A673 (cell line): ENCODE data around the gene CDK5RAP1. TPM values are rescaled to one million over a fixed set of nuclear protein-coding genes. Genes with fewer than 3 reads are reported as not detected.

Experiments used
- BruUV-seq: library from RNA; stranded (reverse); fragments of 400-500 nt; replicated peaks from 2 replicates; lab custom pipeline; 2021; lab: Mats Ljungman, UMichigan
- CTCF ChIA-PET: fragments of 300-600 bp; sonication (Branson Sonifier 250); formaldehyde crosslinking; loops from one replicate; lab custom pipeline; 2022; ENCODE audit warnings: antibody characterized with exemption; lab: Charles Lee
- POLR2A ChIA-PET: fragments of 300-600 bp; sonication (Branson Sonifier 250); formaldehyde crosslinking; loops from one replicate; lab custom pipeline; 2022; ENCODE audit warnings: antibody characterized with exemption; ENCODE audit not compliant: low non-redundant PET; lab: Charles Lee
- DNase-seq: peaks from one replicate; pipeline ENCODE4 v3.0.0-alpha.2; 2015; ENCODE audit warnings: low spot score
- H3K27ac ChIP-seq: fragments of 200-600 bp; sonication (generic); 2 replicates; pipeline ENCODE4 v1.5.1; 2016; ENCODE audit warnings: mixed run types, low read depth, mild to moderate bottlenecking, mixed read lengths, antibody characterized with exemption, low read length; ENCODE audit not compliant: poor library complexity, severe bottlenecking
- H3K27me3 ChIP-seq: fragments of 200-600 bp; sonication (generic); replicated peaks from 2 replicates; pipeline ENCODE4 v1.6.1; 2017; ENCODE audit warnings: mixed run types, low read depth, mild to moderate bottlenecking, mixed read lengths, antibody characterized with exemption, low read length; ENCODE audit not compliant: insufficient read depth, poor library complexity
- H3K36me3 ChIP-seq: fragments of 200-600 bp; sonication (generic); 2 replicates; pipeline ENCODE4 v1.6.1; 2016; ENCODE audit warnings: mixed run types, mild to moderate bottlenecking, mixed read lengths, antibody characterized with exemption, low read length; ENCODE audit not compliant: insufficient read depth, poor library complexity, severe bottlenecking
- H3K4me1 ChIP-seq: fragments of 200-600 bp; sonication (generic); 2 replicates; pipeline ENCODE4 v1.6.1; 2017; ENCODE audit warnings: mixed run types, mild to moderate bottlenecking, mixed read lengths, antibody characterized with exemption, low read length; ENCODE audit not compliant: insufficient read depth, poor library complexity, severe bottlenecking
- H3K4me3 ChIP-seq: fragments of 200-600 bp; sonication (generic); 2 replicates; pipeline ENCODE4 v1.5.1; 2016; ENCODE audit warnings: low read depth, mixed run types, mild to moderate bottlenecking, mixed read lengths, low read length; ENCODE audit not compliant: poor library complexity, severe bottlenecking
- H3K9me3 ChIP-seq: fragments of 200-600 bp; sonication (generic); 2 replicates; pipeline ENCODE4 v1.6.1; 2016; ENCODE audit warnings: mixed run types, low read depth, mild to moderate bottlenecking, mixed read lengths, antibody characterized with exemption, low read length; ENCODE audit not compliant: poor library complexity, severe bottlenecking
- EZH2 ChIP-seq: fragments of 200-600 bp; sonication (generic); IDR thresholded peaks from 2 replicates; pipeline ENCODE4 v1.6.1; 2017; ENCODE audit warnings: borderline replicate concordance, low read depth, mild to moderate bottlenecking, mixed read lengths, antibody characterized with exemption, low read length; ENCODE audit not compliant: poor library complexity, severe bottlenecking
- intact Hi-C: fragments of 100-400 bp; cut with micrococcal nuclease; formaldehyde crosslinking; loops from one replicate; pipeline ENCODE4 v1.10.0; 2022; ENCODE audit not compliant: unreplicated experiment
- total RNA-seq: library from RNA; stranded (reverse); gene quantifications from 2 replicates; pipeline ENCODE4 v1.2.3, GENCODE V29; 2021
- TF ChIP-seq, protein P1 (sequence below): fragments of 300-800, 200-600 bp; sonication (generic); conservative IDR thresholded peaks from 2 replicates; pipeline ENCODE4 v1.5.1; 2017; ENCODE audit warnings: low read depth, mild to moderate bottlenecking, antibody characterized with exemption, low read length, moderate library complexity, mixed read lengths

CDK5RAP1 gene
- total RNA-seq, 1 experiment from 2014 or later: 52.7 TPM

DNA sequence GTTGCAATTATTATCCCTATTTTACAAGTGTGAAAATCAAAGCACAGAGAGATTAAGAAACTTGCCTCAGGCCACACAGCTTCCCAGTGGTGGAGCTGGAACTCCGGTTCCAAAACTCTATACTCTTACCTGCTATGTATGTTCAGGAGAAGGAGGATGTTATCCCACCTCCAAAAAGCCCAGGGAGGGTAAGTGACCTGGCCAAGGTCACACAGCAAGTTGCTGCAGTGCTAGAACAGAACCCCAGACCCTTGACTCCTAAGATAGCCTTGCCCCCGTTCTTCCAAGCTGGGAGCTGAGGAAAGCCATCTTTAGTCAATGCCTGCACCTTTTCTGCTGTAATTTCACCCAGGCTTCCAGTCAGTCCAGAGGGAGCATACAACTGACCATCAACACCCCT lies 76.0 kb downstream of the CDK5RAP1 start:
- BruUV-seq: no TSS peak
- H3K9me3 ChIP-seq: no peaks in the 10 kb centered on the region
- H3K36me3 ChIP-seq: no peaks in the 10 kb centered on the region
- TF ChIP-seq, protein P1, sequence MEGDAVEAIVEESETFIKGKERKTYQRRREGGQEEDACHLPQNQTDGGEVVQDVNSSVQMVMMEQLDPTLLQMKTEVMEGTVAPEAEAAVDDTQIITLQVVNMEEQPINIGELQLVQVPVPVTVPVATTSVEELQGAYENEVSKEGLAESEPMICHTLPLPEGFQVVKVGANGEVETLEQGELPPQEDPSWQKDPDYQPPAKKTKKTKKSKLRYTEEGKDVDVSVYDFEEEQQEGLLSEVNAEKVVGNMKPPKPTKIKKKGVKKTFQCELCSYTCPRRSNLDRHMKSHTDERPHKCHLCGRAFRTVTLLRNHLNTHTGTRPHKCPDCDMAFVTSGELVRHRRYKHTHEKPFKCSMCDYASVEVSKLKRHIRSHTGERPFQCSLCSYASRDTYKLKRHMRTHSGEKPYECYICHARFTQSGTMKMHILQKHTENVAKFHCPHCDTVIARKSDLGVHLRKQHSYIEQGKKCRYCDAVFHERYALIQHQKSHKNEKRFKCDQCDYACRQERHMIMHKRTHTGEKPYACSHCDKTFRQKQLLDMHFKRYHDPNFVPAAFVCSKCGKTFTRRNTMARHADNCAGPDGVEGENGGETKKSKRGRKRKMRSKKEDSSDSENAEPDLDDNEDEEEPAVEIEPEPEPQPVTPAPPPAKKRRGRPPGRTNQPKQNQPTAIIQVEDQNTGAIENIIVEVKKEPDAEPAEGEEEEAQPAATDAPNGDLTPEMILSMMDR: no peak
- TF ChIP-seq EZH2: no peak
- POLR2A ChIA-PET: no interaction called here
- H3K27ac ChIP-seq: no peak overlapping the region
- intact Hi-C loops: no loop called here
- H3K4me1 ChIP-seq: no peaks in the 10 kb centered on the region
- peaks cover 34% of the 10 kb centered on the region for H3K27me3 ChIP-seq
- CTCF ChIA-PET: no interaction called here
- no peak overlapping the region for H3K4me3 ChIP-seq
- DNase-seq: no peak

DNA sequence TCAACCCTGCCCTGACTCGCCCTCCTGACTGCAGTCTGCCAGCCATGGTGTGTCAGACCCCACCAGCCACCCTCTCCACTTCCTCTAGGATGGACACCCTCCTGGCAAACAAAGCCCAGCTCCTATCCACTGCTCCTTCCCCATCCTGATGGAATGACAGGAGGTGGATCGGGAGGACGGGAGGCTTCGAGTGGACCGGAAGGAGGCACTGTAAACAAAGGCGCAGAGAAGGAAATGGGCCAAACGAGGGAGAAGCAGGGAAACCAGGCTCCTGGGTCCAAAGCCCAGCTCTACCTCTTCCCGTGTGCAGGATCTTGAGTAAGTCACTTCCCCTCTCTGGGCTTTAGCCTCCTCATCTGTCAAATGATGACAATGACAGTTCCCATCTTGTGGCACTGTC lies 78.1 kb downstream of the CDK5RAP1 start:
- no peak for TF ChIP-seq EZH2
- TF ChIP-seq, protein P1: no peak
- peaks cover 18% of the 10 kb centered on the region for H3K27me3 ChIP-seq
- DNase-seq: no peak
- H3K36me3 ChIP-seq: no peaks in the 10 kb centered on the region
- H3K4me3 ChIP-seq: no peak overlapping the region
- no peaks in the 10 kb centered on the region for H3K9me3 ChIP-seq
- H3K4me1 ChIP-seq: no peaks in the 10 kb centered on the region
- intact Hi-C loops: no loop called here
- POLR2A ChIA-PET: no interaction called here
- CTCF ChIA-PET: no interaction called here
- no TSS peak for BruUV-seq
- no peak overlapping the region for H3K27ac ChIP-seq

DNA sequence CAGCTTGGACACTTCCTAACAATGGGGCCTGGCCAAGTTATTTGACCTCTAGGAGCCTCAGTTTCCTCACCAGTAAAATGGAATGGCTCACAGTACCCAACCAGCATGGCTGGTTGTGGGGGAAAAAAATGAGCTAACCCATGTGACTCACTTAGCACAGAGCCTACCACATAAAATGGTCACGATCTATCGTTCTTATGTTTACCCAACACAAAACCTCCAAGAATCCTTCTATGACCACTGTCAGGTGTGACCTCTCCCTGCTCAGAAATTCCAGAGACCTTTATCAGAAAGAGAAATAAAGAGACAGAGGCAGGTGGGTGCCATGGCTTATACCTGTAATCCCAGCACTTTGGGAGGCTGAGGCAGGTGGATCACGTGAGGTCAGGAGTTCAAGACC lies 78.9 kb downstream of the CDK5RAP1 start:
- POLR2A ChIA-PET: no interaction called here
- Histone ChIP-seq H3K9me3 (no peaks in the 10 kb centered on the region), H3K4me3 (no peak overlapping the region), H3K36me3 (no peaks in the 10 kb centered on the region), H3K4me1 (no peaks in the 10 kb centered on the region), H3K27ac (no peak overlapping the region), H3K27me3 (peaks cover 16% of the 10 kb centered on the region)
- TF ChIP-seq EZH2: no peak
- TF ChIP-seq, protein P1: no peak
- CTCF ChIA-PET: no interaction called here
- BruUV-seq: no TSS peak
- intact Hi-C loops: no loop called here
- DNase-seq: no peak
